DOHH2 (cell line): ENCODE data around the gene HDDC3.

Experiments
- H3F3A ChIP-seq: fragments of 200-600 bp; sonication (generic), shearing (Covaris generic); 2 replicates; pipeline ENCODE4 v1.6.0; 2016; ENCODE audit warnings: antibody characterized with exemption, mild to moderate bottlenecking; ENCODE audit not compliant: control insufficient read depth, insufficient read depth
- H3K27ac ChIP-seq: fragments of 200-600 bp; sonication (generic); 2 replicates; pipeline ENCODE4 v1.5.1; 2014; ENCODE audit warnings: low read depth, mild to moderate bottlenecking, low read length, moderate library complexity
- H3K27me3 ChIP-seq: fragments of 200-600 bp; sonication (generic); 2 replicates; pipeline ENCODE4 v1.6.1; 2014; ENCODE audit warnings: mild to moderate bottlenecking, low read length, mixed read lengths; ENCODE audit not compliant: control insufficient read depth
- H3K36me3 ChIP-seq: fragments of 200-600 bp; sonication (generic); 2 replicates; pipeline ENCODE4 v1.6.1; 2014; ENCODE audit warnings: mild to moderate bottlenecking, low read length, moderate library complexity, mixed read lengths; ENCODE audit not compliant: control insufficient read depth
- H3K4me1 ChIP-seq: fragments of 200-600 bp; sonication (generic); 2 replicates; pipeline ENCODE4 v1.6.1; 2014; ENCODE audit warnings: mild to moderate bottlenecking, low read length, mixed read lengths; ENCODE audit not compliant: control insufficient read depth
- H3K4me2 ChIP-seq: fragments of 200-600 bp; sonication (generic); 2 replicates; pipeline ENCODE4 v1.6.0; 2014; ENCODE audit warnings: mild to moderate bottlenecking, low read length, moderate library complexity
- H3K4me3 ChIP-seq: fragments of 200-600 bp; sonication (generic); 2 replicates; pipeline ENCODE4 v1.5.1; 2014; ENCODE audit warnings: mild to moderate bottlenecking, low read length, mixed read lengths
- H3K79me2 ChIP-seq: fragments of 200-600 bp; sonication (generic); 2 replicates; pipeline ENCODE4 v1.6.1; 2014; ENCODE audit warnings: mild to moderate bottlenecking, low read length, mixed read lengths; ENCODE audit not compliant: control insufficient read depth
- H3K9me2 ChIP-seq: fragments of 200-600 bp; sonication (generic); replicated peaks from 2 replicates; pipeline ENCODE4 v1.6.1; 2014; ENCODE audit warnings: mild to moderate bottlenecking, low read length, mixed read lengths; ENCODE audit not compliant: control insufficient read depth
- H3K9me3 ChIP-seq: fragments of 200-600 bp; sonication (generic); 2 replicates; pipeline ENCODE4 v1.6.1; 2014; ENCODE audit warnings: antibody characterized with exemption, low read length, mixed read lengths; ENCODE audit not compliant: control insufficient read depth, insufficient read depth
- H4K20me1 ChIP-seq: fragments of 200-600 bp; sonication (generic); 2 replicates; pipeline ENCODE4 v1.6.0; 2014; ENCODE audit warnings: low read depth, mild to moderate bottlenecking, antibody characterized with exemption, low read length, moderate library complexity; ENCODE audit not compliant: control insufficient read depth, insufficient read depth
- EZH2phosphoT487 ChIP-seq: fragments of 200-600 bp; sonication (generic); IDR thresholded peaks from 2 replicates; pipeline ENCODE4 v1.6.1; 2017; ENCODE audit warnings: borderline replicate concordance, mild to moderate bottlenecking, antibody characterized with exemption, low read length, moderate library complexity, mixed read lengths
- TF ChIP-seq, protein P1 (sequence below): fragments of 200-600 bp; sonication (generic); IDR thresholded peaks from one replicate; pipeline ENCODE4 v1.5.1; 2014; ENCODE audit warnings: antibody characterized with exemption, mild to moderate bottlenecking, low read depth, low read length; ENCODE audit not compliant: poor library complexity, severe bottlenecking

The HDDC3 gene

DNA sequence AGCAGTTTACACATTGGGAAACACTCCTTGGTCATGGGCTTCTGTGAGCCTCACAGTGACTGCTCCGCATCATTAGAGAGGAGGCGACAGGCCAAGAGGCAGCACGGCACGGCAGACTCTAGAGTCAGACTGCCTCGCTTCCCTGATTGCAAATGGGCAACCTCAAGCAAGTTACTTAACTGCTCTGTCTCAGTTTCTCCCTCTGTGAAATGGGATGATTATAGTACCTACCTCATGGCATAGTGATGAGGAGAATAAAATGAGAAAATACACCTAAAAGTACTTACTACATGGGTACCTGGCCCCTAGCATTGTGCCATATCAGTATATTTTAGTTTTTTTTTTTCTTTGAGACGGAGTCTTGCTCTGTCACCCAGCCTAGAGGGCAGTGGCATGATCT lies 18.3 kb upstream of the HDDC3 start:
- no peak overlapping the region for H3K4me2 ChIP-seq
- no peaks in the 10 kb centered on the region for H3K9me2 ChIP-seq
- H4K20me1 ChIP-seq = no peaks in the 10 kb centered on the region
- no peaks in the 10 kb centered on the region for H3K27me3 ChIP-seq
- H3K9me3 ChIP-seq = no peaks in the 10 kb centered on the region
- no peaks in the 10 kb centered on the region for H3F3A ChIP-seq
- H3K36me3 ChIP-seq = peaks cover 69% of the 10 kb centered on the region
- no peak overlapping the region for H3K27ac ChIP-seq
- H3K4me1 ChIP-seq = peaks cover 8% of the 10 kb centered on the region
- H3K79me2 ChIP-seq = peaks cover 5% of the 10 kb centered on the region
- TF ChIP-seq EZH2phosphoT487 = no peak
- no peak overlapping the region for H3K4me3 ChIP-seq

DNA sequence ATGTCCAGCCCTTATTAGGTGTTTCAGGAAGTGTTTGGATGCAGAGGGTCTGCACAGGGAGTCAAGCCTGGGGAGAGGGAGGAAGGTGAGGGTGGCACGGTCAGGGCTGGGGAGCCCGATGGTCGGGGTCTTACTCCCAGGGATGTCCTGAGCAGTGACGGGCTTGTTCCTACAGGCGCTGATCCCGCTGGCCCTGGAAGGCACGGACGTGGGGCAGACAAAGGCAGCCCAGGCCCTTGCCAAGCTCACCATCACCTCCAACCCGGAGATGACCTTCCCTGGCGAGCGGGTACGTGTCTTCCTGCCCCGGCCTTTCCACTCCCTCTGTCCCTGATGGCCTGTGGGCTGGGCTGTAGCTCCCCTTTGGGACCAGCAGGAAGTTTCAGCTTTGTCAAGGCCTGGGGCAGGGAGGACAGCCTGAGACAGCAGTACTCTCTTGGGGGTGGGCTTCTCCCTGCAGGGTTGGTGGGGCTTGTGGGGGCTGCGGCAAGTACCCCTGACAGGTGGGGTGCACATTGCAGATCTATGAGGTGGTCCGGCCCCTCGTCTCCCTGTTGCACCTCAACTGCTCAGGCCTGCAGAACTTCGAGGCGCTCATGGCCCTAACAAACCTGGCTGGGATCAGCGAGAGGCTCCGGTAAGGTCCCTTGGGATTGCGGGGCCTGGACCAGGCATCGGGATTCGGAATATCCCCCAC lies 17.8 kb upstream of the HDDC3 start:
- H3K4me2 ChIP-seq = no peak overlapping the region
- H3K9me3 ChIP-seq = no peaks in the 10 kb centered on the region
- no peaks in the 10 kb centered on the region for H4K20me1 ChIP-seq
- no peaks in the 10 kb centered on the region for H3F3A ChIP-seq
- H3K9me2 ChIP-seq = no peaks in the 10 kb centered on the region
- no peak for TF ChIP-seq EZH2phosphoT487
- TF ChIP-seq, protein P1, sequence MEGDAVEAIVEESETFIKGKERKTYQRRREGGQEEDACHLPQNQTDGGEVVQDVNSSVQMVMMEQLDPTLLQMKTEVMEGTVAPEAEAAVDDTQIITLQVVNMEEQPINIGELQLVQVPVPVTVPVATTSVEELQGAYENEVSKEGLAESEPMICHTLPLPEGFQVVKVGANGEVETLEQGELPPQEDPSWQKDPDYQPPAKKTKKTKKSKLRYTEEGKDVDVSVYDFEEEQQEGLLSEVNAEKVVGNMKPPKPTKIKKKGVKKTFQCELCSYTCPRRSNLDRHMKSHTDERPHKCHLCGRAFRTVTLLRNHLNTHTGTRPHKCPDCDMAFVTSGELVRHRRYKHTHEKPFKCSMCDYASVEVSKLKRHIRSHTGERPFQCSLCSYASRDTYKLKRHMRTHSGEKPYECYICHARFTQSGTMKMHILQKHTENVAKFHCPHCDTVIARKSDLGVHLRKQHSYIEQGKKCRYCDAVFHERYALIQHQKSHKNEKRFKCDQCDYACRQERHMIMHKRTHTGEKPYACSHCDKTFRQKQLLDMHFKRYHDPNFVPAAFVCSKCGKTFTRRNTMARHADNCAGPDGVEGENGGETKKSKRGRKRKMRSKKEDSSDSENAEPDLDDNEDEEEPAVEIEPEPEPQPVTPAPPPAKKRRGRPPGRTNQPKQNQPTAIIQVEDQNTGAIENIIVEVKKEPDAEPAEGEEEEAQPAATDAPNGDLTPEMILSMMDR = no peak
- peaks cover 69% of the 10 kb centered on the region for H3K36me3 ChIP-seq
- no peaks in the 10 kb centered on the region for H3K27me3 ChIP-seq
- H3K27ac ChIP-seq = no peak overlapping the region
- H3K79me2 ChIP-seq = no peaks in the 10 kb centered on the region
- peaks cover 6% of the 10 kb centered on the region for H3K4me1 ChIP-seq
- H3K4me3 ChIP-seq = no peak overlapping the region

DNA sequence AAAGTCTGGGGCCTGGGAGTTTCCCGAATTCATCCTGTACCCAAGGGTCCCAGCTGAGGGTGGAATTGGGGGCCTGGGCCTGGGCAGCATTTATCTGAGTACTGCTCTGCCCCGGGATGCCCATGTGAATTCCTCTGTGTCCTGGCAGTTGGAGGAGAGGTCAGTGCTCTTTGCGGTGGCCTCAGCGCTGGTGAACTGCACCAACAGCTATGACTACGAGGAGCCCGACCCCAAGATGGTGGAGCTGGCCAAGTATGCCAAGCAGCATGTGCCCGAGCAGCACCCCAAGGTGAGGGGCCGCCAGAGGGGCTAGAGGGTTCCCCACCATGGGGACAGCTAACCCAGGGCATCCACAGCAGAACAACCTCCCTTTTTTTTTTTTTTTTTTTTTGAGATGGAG lies 16.2 kb upstream of the HDDC3 start:
- Histone ChIP-seq H3K4me3 (no peak overlapping the region), H3K36me3 (peaks cover 77% of the 10 kb centered on the region), H4K20me1 (no peaks in the 10 kb centered on the region), H3K79me2 (no peaks in the 10 kb centered on the region), H3K4me2 (no peak overlapping the region), H3F3A (no peaks in the 10 kb centered on the region), H3K9me2 (no peaks in the 10 kb centered on the region), H3K9me3 (no peaks in the 10 kb centered on the region), H3K27me3 (no peaks in the 10 kb centered on the region), H3K27ac (no peak overlapping the region), H3K4me1 (no peaks in the 10 kb centered on the region)
- TF ChIP-seq EZH2phosphoT487 = no peak
- TF ChIP-seq, protein P1 = no peak

DNA sequence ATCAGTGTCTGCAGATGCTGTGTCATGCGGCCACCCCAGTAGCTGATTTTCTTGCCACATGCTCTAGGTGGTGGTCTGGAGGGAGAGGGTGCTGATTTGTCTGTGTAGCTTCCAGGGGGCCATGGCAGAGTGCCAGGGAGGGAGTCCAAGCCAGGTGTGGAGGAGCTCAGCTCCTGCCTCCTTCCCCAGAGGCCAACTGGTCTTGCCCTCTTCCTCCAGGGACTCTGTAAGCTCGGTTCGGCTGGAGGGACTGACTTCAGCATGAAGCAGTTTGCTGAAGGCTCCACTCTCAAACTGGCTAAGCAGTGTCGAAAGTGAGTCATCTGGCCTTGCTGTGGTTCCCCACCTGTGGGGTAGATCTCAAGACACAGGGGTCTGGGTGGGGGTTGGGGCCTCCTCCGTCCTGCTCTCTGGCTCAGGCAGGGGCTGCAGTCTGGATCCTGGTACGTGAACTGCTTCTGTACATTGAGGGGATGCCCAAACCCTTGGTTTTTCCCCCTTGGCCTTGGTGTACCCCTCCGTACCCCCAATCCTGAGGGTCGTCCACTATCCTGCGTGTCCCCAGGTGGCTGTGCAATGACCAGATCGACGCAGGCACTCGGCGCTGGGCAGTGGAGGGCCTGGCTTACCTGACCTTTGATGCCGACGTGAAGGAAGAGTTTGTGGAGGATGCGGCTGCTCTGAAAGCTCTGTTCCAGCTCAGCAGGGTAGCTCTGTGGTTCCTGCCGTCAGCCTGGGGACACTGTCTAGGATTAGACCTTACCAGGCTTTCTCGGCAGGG lies 15.4 kb upstream of the HDDC3 start:
- TF ChIP-seq, protein P1 = no peak
- no peak for TF ChIP-seq EZH2phosphoT487
- H3K4me2 ChIP-seq = no peak overlapping the region
- no peaks in the 10 kb centered on the region for H3F3A ChIP-seq
- H4K20me1 ChIP-seq = no peaks in the 10 kb centered on the region
- H3K27ac ChIP-seq = no peak overlapping the region
- H3K9me2 ChIP-seq = no peaks in the 10 kb centered on the region
- H3K4me1 ChIP-seq = no peaks in the 10 kb centered on the region
- H3K27me3 ChIP-seq = no peaks in the 10 kb centered on the region
- no peaks in the 10 kb centered on the region for H3K9me3 ChIP-seq
- H3K36me3 ChIP-seq = peaks cover 77% of the 10 kb centered on the region
- H3K79me2 ChIP-seq = no peaks in the 10 kb centered on the region
- no peak overlapping the region for H3K4me3 ChIP-seq
